Urinary bladder (tissue), 4 donors: ENCODE measurements around the gene MYO1E. TPM values are rescaled to one million over a fixed set of nuclear protein-coding genes. Genes with fewer than 3 reads are reported as not detected.

Experiments used
- DNase-seq: peaks from one replicate; pipeline ENCODE4 v3.0.0-alpha.2; 2015; ENCODE audit errors: extremely low spot score
- H3K27ac ChIP-seq: one replicate; pipeline ENCODE4 v1.5.1; 2013; ENCODE audit warnings: low read depth, mild to moderate bottlenecking, moderate library complexity
- H3K36me3 ChIP-seq: one replicate; pipeline ENCODE4 v1.6.1; 2013; ENCODE audit warnings: mild to moderate bottlenecking, moderate library complexity; ENCODE audit not compliant: insufficient read depth
- H3K4me1 ChIP-seq: one replicate; pipeline ENCODE4 v1.6.1; 2013; ENCODE audit warnings: mild to moderate bottlenecking, moderate library complexity; ENCODE audit not compliant: insufficient read depth
- H3K4me3 ChIP-seq: one replicate; pipeline ENCODE4 v1.5.1; 2013; ENCODE audit warnings: low read depth, low read length
- WGBS: extraction: QIAGEN DNeasy Blood & Tissue Kit; methylation state at CpG from one replicate; pipeline ENCODE4 v1.1.7; 2013; 5-methylcytosine and 5-hydroxymethylcytosine counted together
- polyA plus RNA-seq: library from polyadenylated mRNA; stranded (reverse); fragments of 200-250 nt; gene quantifications from one replicate; pipeline ENCODE4 v1.2.3, GENCODE V29; 2013
- total RNA-seq: library from RNA; depleted of rRNA; stranded (reverse); fragments of >200 nt; gene quantifications from one replicate; pipeline ENCODE4 v1.2.3, GENCODE V29; 2014
- donor health status: healthy with polysubstance abuse.
- donor health status: healthy.

The MYO1E gene
- total and polyA plus RNA-seq, 2 donors: 20.2 to 60.0 TPM

DNA sequence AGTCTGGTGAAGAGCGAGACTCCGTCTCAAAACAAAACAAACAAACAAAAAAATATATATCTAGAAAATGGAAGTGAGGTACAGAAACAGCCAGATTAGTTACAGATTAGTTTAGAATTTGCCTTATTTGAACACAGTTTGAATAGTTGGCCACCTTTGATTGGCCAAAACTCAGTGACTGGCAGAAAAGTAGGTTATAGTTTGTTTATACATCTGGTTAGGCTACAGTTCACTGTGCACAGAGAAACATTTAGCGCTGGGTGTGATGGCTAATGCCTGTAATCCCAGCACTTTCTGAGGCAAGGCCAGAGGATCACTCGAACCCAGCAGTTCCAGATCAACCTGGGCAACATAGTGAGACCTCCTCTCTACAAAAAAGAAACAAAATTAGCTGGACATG is 114.4 kb downstream of the MYO1E start:
- Histone ChIP-seq H3K4me3 (no peak overlapping the region), H3K4me1 (no peaks in the 10 kb centered on the region), H3K27ac (no peak overlapping the region), H3K36me3 (no peaks in the 10 kb centered on the region)
- WGBS: 67% methylated on average over 4 of the region's 4 CpGs
- DNase-seq: no peak

DNA sequence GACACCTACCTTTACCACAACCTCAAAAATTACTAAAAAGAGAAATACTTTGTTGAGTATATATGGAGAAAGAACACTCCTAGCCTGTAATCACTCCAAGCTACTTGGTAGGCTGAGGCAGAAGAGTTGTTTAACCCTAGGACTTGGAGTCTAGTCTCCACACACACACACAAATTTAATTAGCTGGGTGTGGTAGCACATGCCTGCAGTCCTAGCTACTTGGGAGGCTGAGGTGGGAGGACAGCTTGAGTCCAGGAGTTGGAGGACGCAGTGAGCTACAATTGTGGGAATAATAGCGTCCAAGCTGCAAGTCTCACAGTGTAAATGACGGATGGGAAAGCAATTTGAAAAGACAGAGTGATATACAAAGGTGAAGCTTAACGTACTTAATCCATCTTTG is 115.5 kb downstream of the MYO1E start:
- Histone ChIP-seq H3K4me3 (no peak overlapping the region), H3K4me1 (no peaks in the 10 kb centered on the region), H3K36me3 (no peaks in the 10 kb centered on the region), H3K27ac (no peak overlapping the region)
- DNase-seq: no peak
- WGBS: 71% methylated on average over 4 of the region's 4 CpGs

DNA sequence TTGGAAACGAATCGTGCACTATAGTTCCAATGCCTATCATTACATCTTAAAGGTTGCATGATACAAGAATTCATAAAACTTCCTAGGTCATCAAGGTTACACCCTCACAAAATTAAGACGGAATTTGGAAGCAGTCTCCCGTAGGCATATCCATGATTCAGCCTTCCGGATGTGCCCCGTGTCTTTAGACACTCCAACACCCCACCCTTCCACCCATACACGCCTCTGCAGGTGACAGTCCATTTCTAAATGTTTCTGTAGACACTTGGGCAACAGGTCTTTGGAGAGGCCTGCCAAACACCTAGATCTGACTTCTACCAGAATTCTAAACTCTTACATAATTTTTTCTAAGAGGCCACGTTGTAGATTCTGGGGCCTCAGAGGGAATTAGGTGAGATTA is 116.2 kb downstream of the MYO1E start:
- whole genome bisulfite sequencing: 74% methylated on average over 8 of the region's 8 CpGs
- no peaks in the 10 kb centered on the region for H3K36me3 ChIP-seq
- H3K27ac ChIP-seq: peak overlapping the region; percentile 5
- no peaks in the 10 kb centered on the region for H3K4me1 ChIP-seq
- no peak for DNase-seq
- H3K4me3 ChIP-seq: no peak overlapping the region

DNA sequence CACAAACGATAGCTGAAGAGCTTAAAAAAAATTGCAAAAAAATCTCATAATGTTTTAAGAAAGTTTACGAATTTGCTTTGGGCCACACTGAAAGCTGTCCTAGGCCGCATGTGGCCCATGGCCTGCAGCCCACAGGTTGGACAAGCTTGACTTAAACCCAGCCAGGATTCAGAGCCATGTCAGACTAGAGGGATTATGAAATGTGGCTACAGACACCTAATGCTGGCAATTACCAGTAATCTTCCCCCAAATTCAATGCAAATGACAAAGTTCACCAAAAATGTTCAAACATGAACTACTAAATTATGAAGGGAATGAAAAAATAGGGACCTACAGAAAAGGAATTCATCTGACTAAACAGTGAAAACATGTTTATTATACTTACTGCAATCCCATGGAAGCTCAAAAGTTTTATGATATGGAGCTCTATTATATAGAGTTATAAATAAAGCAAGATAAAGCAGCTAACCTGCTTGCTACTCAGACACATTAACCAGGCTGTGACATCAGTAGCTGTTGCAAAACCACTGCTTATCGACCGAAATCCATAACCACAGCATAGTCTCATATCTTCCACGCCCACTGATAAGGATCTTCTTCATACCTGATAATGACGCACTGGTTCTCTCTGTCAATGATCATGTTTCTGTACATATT is 116.9 kb downstream of the MYO1E start:
- DNase-seq: no peak
- Histone ChIP-seq H3K4me3 (no peak overlapping the region), H3K36me3 (no peaks in the 10 kb centered on the region), H3K27ac (peak overlapping the region; percentile 7), H3K4me1 (no peaks in the 10 kb centered on the region)
- WGBS: 79% methylated on average over 7 of the region's 7 CpGs

DNA sequence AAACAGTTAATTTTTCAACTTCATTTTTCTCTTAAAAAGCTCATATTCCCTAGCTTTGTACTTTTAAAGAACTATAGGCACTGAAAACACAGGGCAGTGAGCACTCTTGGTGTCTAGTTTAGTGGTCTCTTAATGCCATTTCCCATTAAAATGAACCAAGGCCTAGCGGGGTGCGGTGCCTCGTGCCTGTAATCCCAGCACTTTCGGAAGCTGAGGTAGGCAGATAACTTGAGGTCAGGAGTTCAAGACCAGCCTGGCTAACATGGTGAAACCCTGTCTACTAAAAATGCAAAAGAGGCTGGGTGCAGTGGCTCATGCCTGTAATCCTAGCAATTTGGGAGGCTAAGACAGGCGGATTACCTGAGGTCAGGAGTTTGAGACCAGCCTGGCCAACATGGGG is 120.5 kb downstream of the MYO1E start:
- H3K4me3 ChIP-seq: no peak overlapping the region
- no peak for DNase-seq
- WGBS: 93% methylated on average over 5 of the region's 5 CpGs
- no peaks in the 10 kb centered on the region for H3K36me3 ChIP-seq
- H3K27ac ChIP-seq: no peak overlapping the region
- H3K4me1 ChIP-seq: no peaks in the 10 kb centered on the region

DNA sequence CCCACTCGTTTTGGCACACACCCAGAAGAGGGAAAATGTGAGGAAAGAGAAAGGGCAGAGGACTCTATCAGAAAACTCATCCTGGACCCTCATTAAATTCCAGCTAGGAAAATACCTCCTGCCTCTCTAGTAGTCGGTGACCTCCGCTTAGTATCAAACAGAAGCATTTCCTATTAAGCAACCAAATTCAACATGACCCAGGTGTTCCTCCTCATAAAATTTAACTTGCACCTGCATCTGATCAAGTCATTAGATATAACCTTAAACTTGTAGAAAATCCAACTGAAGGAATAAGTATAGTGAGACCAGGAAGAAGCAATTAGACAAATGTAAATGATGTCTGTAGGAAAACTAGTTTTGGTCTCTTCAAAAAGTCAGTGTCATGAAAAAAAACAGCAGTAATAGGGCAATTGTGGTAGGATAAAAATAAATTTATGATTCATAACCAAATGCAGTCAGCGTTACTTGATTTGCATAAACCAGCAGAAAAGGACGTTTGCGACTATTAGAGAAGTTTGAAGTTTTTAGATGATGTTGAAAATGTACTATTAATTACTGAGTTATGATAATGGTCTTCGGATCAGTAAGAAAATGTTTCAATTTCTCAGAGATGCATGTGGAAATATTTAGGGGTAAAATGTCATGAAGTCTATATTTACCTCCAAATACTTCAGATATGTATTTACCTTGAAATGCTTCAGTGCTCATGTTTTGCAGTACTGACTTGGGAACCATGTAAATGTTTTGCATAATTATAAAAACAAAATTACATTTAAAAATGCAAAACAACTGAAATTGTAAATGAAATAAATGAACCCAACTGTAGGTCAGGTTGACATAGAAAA is 121.4 kb downstream of the MYO1E start:
- H3K36me3 ChIP-seq: no peaks in the 10 kb centered on the region
- no peak overlapping the region for H3K4me3 ChIP-seq
- no peak for DNase-seq
- H3K27ac ChIP-seq: no peak overlapping the region
- WGBS: 77% methylated on average over 7 of the region's 7 CpGs
- no peaks in the 10 kb centered on the region for H3K4me1 ChIP-seq

DNA sequence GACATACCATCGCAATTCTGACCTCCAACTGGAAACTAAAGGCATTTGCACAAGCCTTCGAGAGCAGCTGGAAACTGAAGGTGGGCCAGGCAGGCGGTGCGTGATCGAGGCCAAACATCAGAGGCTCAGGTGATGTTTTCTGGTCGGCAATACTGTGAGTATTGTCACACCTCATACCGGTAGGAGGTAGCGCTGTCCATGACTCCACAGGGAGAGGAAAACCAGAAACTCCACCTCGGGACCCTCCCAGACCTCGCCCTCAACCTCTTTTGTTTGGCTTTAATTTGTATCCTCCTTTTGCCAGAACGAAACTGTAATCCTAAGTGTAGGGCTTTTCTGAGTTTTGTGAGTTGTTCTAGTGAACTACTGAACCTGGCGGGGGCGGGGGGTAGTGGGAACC is 122.4 kb downstream of the MYO1E start:
- H3K4me3 ChIP-seq: no peak overlapping the region
- 92% methylated on average over 13 of the region's 13 CpGs for WGBS
- no peaks in the 10 kb centered on the region for H3K36me3 ChIP-seq
- H3K27ac ChIP-seq: no peak overlapping the region
- no peak for DNase-seq
- no peaks in the 10 kb centered on the region for H3K4me1 ChIP-seq

DNA sequence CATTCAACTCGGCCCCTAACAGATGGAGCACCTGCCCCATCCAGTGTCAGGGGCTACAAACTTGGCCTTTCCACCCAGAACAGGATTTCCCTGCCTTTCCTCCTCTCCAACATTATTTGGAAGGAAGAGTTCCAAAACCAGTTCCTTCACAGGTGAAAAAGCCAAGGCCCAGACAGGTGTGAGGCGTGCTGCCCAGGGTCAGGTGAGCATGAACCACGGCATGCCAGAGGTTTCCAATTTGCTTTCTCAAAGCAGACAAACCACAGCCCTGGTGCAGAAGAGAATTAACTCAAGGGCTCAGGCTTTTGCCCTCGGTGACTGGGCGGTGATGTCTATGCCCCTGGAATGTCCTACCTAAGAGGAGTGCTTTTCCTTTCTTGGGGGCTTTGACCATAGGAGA is 122.9 kb downstream of the MYO1E start:
- WGBS: 92% methylated on average over 5 of the region's 5 CpGs

DNA sequence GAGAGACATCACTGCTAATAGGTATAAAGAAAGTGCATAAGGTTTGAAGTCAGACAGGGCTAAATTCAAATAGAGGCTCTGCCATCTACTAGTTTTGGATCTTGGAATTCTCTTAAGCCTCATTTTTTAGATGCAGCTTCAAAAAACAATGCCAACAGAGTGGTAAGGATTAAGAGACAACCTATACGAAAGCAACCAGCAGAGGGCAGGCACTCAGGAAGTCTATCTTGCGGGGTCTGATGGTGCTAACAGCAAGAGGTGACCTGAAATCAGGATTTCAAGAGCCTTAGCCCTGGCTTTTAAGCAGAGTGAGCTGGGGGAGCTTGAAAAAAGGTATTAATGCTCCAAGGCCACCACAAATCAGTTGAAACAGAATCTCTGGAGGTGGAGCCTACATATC is 125.3 kb downstream of the MYO1E start:
- DNase-seq: no peak
- H3K4me1 ChIP-seq: peaks cover 2% of the 10 kb centered on the region
- no peaks in the 10 kb centered on the region for H3K36me3 ChIP-seq
- no peak overlapping the region for H3K4me3 ChIP-seq
- 46% methylated on average over 2 of the region's 2 CpGs for WGBS
- no peak overlapping the region for H3K27ac ChIP-seq

More for the DNA sequence above, 122.9 kb downstream of the MYO1E start:
- Histone ChIP-seq H3K27ac (no peak overlapping the region), H3K36me3 (no peaks in the 10 kb centered on the region), H3K4me3 (no peak overlapping the region), H3K4me1 (no peaks in the 10 kb centered on the region)
- DNase-seq: no peak

DNA sequence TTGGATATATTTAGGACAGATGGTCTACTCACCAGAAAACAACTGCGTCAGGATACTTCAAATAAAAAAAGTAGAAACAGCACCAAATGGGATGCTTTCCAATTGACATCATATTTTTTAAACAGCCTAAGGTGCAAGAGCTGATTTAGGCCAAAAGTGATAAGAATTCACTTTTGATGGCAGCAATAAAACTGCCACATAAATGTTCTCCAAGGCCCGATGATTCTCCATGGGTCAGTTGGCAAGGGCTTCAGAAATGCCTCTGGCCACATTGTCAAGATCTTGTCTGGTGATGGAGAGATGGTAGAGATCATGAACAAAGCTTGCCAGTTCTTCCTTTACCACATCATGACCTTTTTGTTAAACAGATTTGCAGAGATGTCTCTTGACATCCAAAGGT is 127.1 kb downstream of the MYO1E start:
- 29% methylated on average over 2 of the region's 2 CpGs for WGBS
- H3K27ac ChIP-seq: no peak overlapping the region
- no peak overlapping the region for H3K4me3 ChIP-seq
- peaks cover 2% of the 10 kb centered on the region for H3K4me1 ChIP-seq
- DNase-seq: no peak
- H3K36me3 ChIP-seq: no peaks in the 10 kb centered on the region

DNA sequence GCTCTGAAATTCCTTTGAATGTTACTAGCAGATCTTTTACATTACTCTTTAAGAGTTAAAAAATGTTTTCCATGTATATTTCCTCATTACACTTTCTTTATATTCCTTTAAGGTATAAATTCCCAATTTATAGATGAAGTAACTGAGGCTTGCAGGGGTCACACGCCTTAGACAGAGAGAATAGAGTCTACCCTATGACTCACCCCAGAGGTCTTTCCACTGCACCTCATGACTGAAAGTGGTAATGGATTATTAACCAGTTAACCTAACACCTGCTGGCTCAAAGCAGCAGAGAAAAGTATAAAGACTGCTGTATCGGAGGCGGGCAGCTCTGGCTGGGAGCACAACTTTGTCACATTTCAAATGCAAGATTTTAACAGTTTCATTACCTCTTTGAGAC is 128.3 kb downstream of the MYO1E start:
- no peak for DNase-seq
- H3K27ac ChIP-seq: no peak overlapping the region
- H3K4me3 ChIP-seq: no peak overlapping the region
- H3K4me1 ChIP-seq: peaks cover 2% of the 10 kb centered on the region
- H3K36me3 ChIP-seq: no peaks in the 10 kb centered on the region
- WGBS: 94% methylated on average over 3 of the region's 3 CpGs

DNA sequence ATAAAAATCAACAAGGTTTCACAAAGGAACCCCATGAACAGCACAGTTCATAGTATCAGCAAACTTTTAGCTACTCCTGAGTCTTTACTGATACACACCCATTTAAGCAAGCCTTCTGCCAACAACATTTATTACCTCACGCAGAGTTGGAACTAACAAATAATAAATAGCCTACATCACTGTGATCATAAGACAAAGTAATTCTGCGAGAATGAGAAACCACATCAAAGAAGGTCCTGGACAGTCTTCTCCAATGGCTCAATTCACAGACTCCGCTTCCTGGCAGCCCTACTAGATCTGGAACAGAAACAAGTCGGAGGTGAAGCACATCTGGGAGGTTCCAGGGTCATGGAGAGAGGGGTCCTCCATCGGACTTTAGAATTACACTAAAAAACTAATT is 129.0 kb downstream of the MYO1E start:
- Histone ChIP-seq H3K36me3 (no peaks in the 10 kb centered on the region), H3K4me3 (no peak overlapping the region), H3K4me1 (peaks cover 2% of the 10 kb centered on the region), H3K27ac (peak overlapping the region; percentile 38)
- DNase-seq: no peak
- WGBS: 79% methylated on average over 5 of the region's 5 CpGs

DNA sequence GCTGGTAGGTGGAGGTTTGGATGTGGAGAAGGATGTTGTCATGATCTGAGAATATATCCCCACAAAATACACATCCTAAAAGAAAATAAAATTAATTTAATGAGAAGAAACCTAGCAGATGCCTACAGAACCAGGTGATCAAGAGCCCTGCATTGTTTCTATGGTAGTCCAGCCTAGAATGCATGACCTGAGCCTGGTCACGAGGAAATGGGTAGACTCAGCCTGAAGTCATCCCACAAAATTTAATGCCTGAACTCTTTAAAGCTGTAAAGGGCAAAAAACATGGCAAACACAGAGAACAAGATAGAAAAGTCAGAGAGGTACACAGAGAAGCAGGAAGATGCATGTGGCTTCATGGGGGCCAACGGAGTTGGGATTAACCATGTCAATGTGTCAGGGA is 130.0 kb downstream of the MYO1E start:
- H3K36me3 ChIP-seq: no peaks in the 10 kb centered on the region
- WGBS: 96% methylated on average over 2 of the region's 2 CpGs
- DNase-seq: no peak

DNA sequence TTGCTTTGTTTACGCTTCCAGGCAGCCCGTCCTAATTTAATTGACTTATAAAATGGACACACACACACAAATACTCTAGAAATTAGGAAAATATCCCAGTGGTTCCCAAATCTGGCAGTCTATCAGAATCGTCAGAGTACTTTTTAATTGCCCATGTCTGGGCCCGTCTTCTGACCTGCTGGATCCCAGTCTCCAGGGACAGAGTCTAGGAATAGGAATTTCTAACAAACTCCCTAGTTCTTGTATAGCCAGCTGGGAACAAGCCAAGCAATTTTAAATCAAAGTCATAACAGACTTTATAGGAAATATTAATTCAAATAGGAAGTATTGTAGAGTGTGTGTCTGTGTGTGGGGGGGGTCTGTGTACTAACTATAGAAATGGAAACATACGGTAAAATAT is 132.6 kb downstream of the MYO1E start:
- Histone ChIP-seq H3K27ac (no peak overlapping the region), H3K36me3 (no peaks in the 10 kb centered on the region), H3K4me1 (peaks cover 2% of the 10 kb centered on the region), H3K4me3 (no peak overlapping the region)
- WGBS: 71% methylated on average over 5 of the region's 5 CpGs
- DNase-seq: no peak

More for the DNA sequence above, 130.0 kb downstream of the MYO1E start:
- Histone ChIP-seq H3K4me1 (peaks cover 2% of the 10 kb centered on the region), H3K4me3 (no peak overlapping the region), H3K27ac (no peak overlapping the region)
